ENCODE results near the gene MMD2.
A peak's percentile ranks its signal among the peaks of the same experiment; 100 is the strongest.

Gene MMD2

DNA sequence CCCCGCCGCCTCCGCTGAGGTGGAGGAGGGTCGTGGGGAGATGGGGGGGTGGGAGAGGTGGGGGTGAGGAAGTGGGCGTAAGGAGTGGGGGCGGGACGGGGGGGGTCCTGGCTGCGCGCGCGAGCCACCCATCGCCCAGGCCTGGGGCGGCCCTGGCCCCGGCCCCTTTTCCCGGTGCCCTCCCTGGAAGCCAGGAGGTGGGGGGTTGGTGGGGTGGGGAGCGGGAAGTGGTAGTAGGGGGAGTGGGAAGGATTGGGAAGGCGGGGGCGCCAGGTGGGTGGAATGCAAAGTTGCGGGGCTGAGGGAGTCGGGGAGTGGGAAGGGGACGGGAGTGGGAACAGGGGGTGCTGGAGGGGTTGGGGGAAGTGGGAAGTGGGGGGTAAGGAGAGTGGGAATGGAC is 319 bp upstream of the MMD2 start:
- H2AK5ac ChIP-seq (ENCODE audit: low read depth, low read length), result no peak overlapping the region
- no peak for DNase-seq (ENCODE audit: low spot score)
- H2AFZ ChIP-seq (ENCODE audit: low read length), result no peak overlapping the region
- H3K9ac ChIP-seq (ENCODE audit: low read depth, low read length, poor library complexity), result no peak overlapping the region
- H3K14ac ChIP-seq (ENCODE audit: low read length), result no peak overlapping the region
- H3K4me1 ChIP-seq (ENCODE audit: control insufficient read depth in 2 of 2, insufficient read depth in 1 of 2, low read depth in 1 of 2, low read length in 2 of 2), result peaks cover 0 to 2% of the 10 kb centered on the region in 2 donors
- H3K36me3 ChIP-seq (replicated peaks in 1 of 2; ENCODE audit: control insufficient read depth in 2 of 2, insufficient read depth in 2 of 2, low read length in 2 of 2), result no peaks in the 10 kb centered on the region
- no CpG with 5 or more reads among the region's 21 CpGs for WGBS, 2 donors (ENCODE audit: extremely low coverage in 2 of 2, insufficient read length in 2 of 2, insufficient replicate concordance in 1 of 2)
- no peaks in the 10 kb centered on the region for H3K79me1 ChIP-seq (ENCODE audit: low read depth, low read length)
- no peak overlapping the region for H2BK15ac ChIP-seq (ENCODE audit: low read length)
- no peak overlapping the region for H2BK12ac ChIP-seq (ENCODE audit: low read length)
- H2BK120ac ChIP-seq (ENCODE audit: low read depth, low read length), result no peak overlapping the region
- H2BK5ac ChIP-seq (ENCODE audit: low read length), result no peak overlapping the region
- no peak overlapping the region for H4K91ac ChIP-seq (ENCODE audit: low read depth, low read length, poor library complexity)
- H4K8ac ChIP-seq (ENCODE audit: low read depth, low read length), result no peak overlapping the region
- H3K18ac ChIP-seq (ENCODE audit: low read length), result no peak overlapping the region
- peak overlapping the region; percentile 45 for H3K4me2 ChIP-seq (ENCODE audit: insufficient read depth, low read length, poor library complexity, severe bottlenecking)
- no peak overlapping the region for H3K4ac ChIP-seq (ENCODE audit: low read length)
- H3K4me3 ChIP-seq (ENCODE audit: low read length in 2 of 2), result peak overlapping the region in 1 of 2 donors; percentile 12
- peaks cover 5 to 38% (median 17%) of the 10 kb centered on the region in 3 experiments for H3K27me3 ChIP-seq (ENCODE audit: control insufficient read depth in 3 of 3, insufficient read depth in 3 of 3, low read depth in 1 of 3, low read length in 3 of 3)
- no peak overlapping the region for H3K23ac ChIP-seq (ENCODE audit: low read depth, low read length, poor library complexity)
- peaks cover 0 to 2% of the 10 kb centered on the region in 2 donors for H3K9me3 ChIP-seq (replicated peaks in 1 of 2; ENCODE audit: control insufficient read depth in 2 of 2, insufficient read depth in 1 of 2, low read depth in 1 of 2, low read length in 2 of 2)
- no peak overlapping the region for H3K27ac ChIP-seq (replicated peaks; ENCODE audit: low read length)

DNA sequence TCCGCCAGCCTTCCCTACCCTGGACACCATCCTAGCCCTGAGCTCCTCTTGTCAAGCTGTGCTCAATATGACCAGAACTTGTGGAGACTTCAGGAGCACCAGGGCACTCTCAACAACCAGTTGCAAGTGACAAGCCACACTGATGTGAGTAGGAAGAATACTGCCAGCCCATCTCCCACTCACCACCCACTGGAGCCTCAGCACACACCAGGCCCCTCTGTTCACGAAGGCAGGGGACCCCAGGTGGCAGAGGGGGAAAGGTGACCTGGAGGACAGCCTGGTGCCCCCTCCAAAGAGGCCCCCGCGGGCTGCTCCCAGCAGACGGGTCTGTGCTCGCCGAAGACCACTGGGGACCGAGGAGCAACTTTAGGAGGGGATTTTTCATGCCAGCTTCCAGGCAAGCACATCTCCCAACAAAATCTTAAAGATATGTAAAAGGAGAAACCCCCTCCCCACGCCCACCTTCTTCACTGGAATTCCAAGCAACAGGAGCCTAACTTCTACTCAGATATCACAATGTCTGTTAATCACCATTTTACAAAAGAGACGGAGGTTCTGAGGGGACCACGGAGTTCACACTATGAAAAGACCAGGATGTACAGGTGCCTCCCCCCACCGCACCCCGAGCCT is 1.0 kb downstream of the MMD2 start:
- no peak overlapping the region for H3K9ac ChIP-seq (ENCODE audit: low read depth, low read length, poor library complexity)
- H3K4me3 ChIP-seq (ENCODE audit: low read length in 2 of 2), result peak overlapping the region in 1 of 2 donors; percentile 41
- H3K79me1 ChIP-seq (ENCODE audit: low read depth, low read length), result no peaks in the 10 kb centered on the region
- H3K4me1 ChIP-seq (ENCODE audit: control insufficient read depth in 2 of 2, insufficient read depth in 1 of 2, low read depth in 1 of 2, low read length in 2 of 2), result peaks cover 0 to 2% of the 10 kb centered on the region in 2 donors
- H3K23ac ChIP-seq (ENCODE audit: low read depth, low read length, poor library complexity), result no peak overlapping the region
- H3K4me2 ChIP-seq (ENCODE audit: insufficient read depth, low read length, poor library complexity, severe bottlenecking), result peak overlapping the region; percentile 100
- no peak overlapping the region for H4K91ac ChIP-seq (ENCODE audit: low read depth, low read length, poor library complexity)
- no CpG with 5 or more reads among the region's 13 CpGs for WGBS, 2 donors (ENCODE audit: extremely low coverage in 2 of 2, insufficient read length in 2 of 2, insufficient replicate concordance in 1 of 2)
- no peak overlapping the region for H3K4ac ChIP-seq (ENCODE audit: low read length)
- no peaks in the 10 kb centered on the region for H3K36me3 ChIP-seq (replicated peaks in 1 of 2; ENCODE audit: control insufficient read depth in 2 of 2, insufficient read depth in 2 of 2, low read length in 2 of 2)
- H3K14ac ChIP-seq (ENCODE audit: low read length), result no peak overlapping the region
- DNase-seq (ENCODE audit: low spot score), result no peak
- no peak overlapping the region for H2BK12ac ChIP-seq (ENCODE audit: low read length)
- no peak overlapping the region for H2AK5ac ChIP-seq (ENCODE audit: low read depth, low read length)
- H2BK120ac ChIP-seq (ENCODE audit: low read depth, low read length), result no peak overlapping the region
- peaks cover 0 to 2% of the 10 kb centered on the region in 2 donors for H3K9me3 ChIP-seq (replicated peaks in 1 of 2; ENCODE audit: control insufficient read depth in 2 of 2, insufficient read depth in 1 of 2, low read depth in 1 of 2, low read length in 2 of 2)
- H2BK5ac ChIP-seq (ENCODE audit: low read length), result no peak overlapping the region
- no peak overlapping the region for H3K18ac ChIP-seq (ENCODE audit: low read length)
- H3K27ac ChIP-seq (replicated peaks; ENCODE audit: low read length), result no peak overlapping the region
- H2AFZ ChIP-seq (ENCODE audit: low read length), result no peak overlapping the region
- no peak overlapping the region for H4K8ac ChIP-seq (ENCODE audit: low read depth, low read length)
- no peak overlapping the region for H2BK15ac ChIP-seq (ENCODE audit: low read length)
- H3K27me3 ChIP-seq (ENCODE audit: control insufficient read depth in 3 of 3, insufficient read depth in 3 of 3, low read depth in 1 of 3, low read length in 3 of 3), result peaks cover 5 to 30% (median 17%) of the 10 kb centered on the region in 3 experiments

DNA sequence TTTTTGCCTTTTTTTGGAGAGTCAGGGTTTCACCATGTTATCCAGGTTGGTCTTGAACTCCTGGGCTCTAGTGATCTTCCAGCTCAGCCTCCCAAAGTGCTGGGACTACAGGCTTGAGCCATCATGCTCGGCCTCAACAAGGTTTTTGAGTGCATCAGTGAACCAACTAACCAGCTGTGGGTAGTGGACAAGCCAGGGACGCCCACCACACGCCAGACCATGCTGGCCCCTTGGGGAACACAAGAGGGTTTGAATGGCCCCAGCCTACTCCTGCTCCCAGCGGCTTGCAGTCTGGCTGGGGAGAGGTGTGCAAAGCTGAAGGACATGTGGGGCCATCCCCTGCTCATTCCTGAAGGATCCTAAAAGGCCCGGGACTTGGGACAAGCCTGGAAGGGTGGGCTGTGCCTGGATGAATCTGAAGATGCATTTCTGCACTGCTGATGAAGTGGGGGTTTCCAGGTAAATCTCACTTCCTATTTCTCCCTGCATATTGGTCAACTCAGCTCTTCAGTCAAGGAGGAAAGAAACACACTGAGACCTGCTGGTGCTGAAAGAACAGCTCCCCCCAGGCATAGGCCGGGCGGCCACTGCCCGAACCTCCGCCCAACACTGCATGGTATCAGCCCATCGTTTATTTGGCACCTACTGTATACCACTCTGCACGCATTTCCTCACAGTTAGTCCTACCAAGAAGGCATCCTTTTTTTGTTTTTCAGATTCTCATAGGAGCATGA is 6.9 kb downstream of the MMD2 start:
- Histone ChIP-seq H3K27me3 (ENCODE audit: control insufficient read depth in 3 of 3, insufficient read depth in 3 of 3, low read depth in 1 of 3, low read length in 3 of 3) (peaks cover 0 to 6% (median 2%) of the 10 kb centered on the region in 3 experiments), H3K18ac (ENCODE audit: low read length) (no peak overlapping the region), H2AFZ (ENCODE audit: low read length) (no peak overlapping the region)

DNA sequence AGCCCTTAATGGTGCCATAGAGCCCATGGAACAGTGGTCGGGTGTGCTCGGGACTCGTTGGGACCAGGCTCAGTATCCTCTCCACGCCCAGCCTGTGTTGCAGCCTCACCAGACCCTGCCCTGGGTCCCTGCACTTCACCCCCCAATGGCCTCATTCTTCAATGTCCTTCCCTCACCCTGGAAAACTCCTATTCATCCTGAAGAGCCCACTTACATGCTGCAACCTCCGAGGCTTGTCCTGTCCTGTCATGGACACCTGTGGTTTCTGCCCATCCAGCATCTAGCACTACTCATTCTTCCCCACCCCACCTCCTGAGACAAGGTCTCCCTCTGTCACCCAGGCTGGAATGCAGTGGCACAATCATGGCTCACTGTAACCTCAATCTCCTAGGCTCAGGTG is 7.7 kb downstream of the MMD2 start:
- Histone ChIP-seq H2BK12ac (ENCODE audit: low read length) (no peak overlapping the region), H3K79me1 (ENCODE audit: low read depth, low read length) (no peaks in the 10 kb centered on the region), H4K91ac (ENCODE audit: low read depth, low read length, poor library complexity) (no peak overlapping the region), H2AFZ (ENCODE audit: low read length) (no peak overlapping the region), H3K4ac (ENCODE audit: low read length) (no peak overlapping the region), H3K14ac (ENCODE audit: low read length) (no peak overlapping the region), H2BK15ac (ENCODE audit: low read length) (no peak overlapping the region), H4K8ac (ENCODE audit: low read depth, low read length) (no peak overlapping the region), H3K4me3 (ENCODE audit: low read length in 2 of 2) (no peak overlapping the region), H3K36me3 (replicated peaks in 1 of 2; ENCODE audit: control insufficient read depth in 2 of 2, insufficient read depth in 2 of 2, low read length in 2 of 2) (no peaks in the 10 kb centered on the region), H3K23ac (ENCODE audit: low read depth, low read length, poor library complexity) (no peak overlapping the region), H3K27me3 (ENCODE audit: control insufficient read depth in 3 of 3, insufficient read depth in 3 of 3, low read depth in 1 of 3, low read length in 3 of 3) (peaks cover 0 to 2% (median 0%) of the 10 kb centered on the region in 3 experiments), H3K9ac (ENCODE audit: low read depth, low read length, poor library complexity) (no peak overlapping the region), H2AK5ac (ENCODE audit: low read depth, low read length) (no peak overlapping the region), H3K27ac (replicated peaks; ENCODE audit: low read length) (no peak overlapping the region), H3K4me1 (ENCODE audit: control insufficient read depth in 2 of 2, insufficient read depth in 1 of 2, low read depth in 1 of 2, low read length in 2 of 2) (no peaks in the 10 kb centered on the region), H3K18ac (ENCODE audit: low read length) (no peak overlapping the region), H2BK5ac (ENCODE audit: low read length) (no peak overlapping the region), H2BK120ac (ENCODE audit: low read depth, low read length) (no peak overlapping the region), H3K9me3 (replicated peaks in 1 of 2; ENCODE audit: control insufficient read depth in 2 of 2, insufficient read depth in 1 of 2, low read depth in 1 of 2, low read length in 2 of 2) (no peaks in the 10 kb centered on the region), H3K4me2 (ENCODE audit: insufficient read depth, low read length, poor library complexity, severe bottlenecking) (no peak overlapping the region)
- DNase-seq (ENCODE audit: low spot score), result no peak
- WGBS, 2 donors (ENCODE audit: extremely low coverage in 2 of 2, insufficient read length in 2 of 2, insufficient replicate concordance in 1 of 2), result no CpG with 5 or more reads among the region's 5 CpGs

More for the DNA sequence above, 6.9 kb downstream of the MMD2 start:
- Histone ChIP-seq H3K9me3 (replicated peaks in 1 of 2; ENCODE audit: control insufficient read depth in 2 of 2, insufficient read depth in 1 of 2, low read depth in 1 of 2, low read length in 2 of 2) (no peaks in the 10 kb centered on the region), H3K9ac (ENCODE audit: low read depth, low read length, poor library complexity) (no peak overlapping the region), H3K36me3 (replicated peaks in 1 of 2; ENCODE audit: control insufficient read depth in 2 of 2, insufficient read depth in 2 of 2, low read length in 2 of 2) (no peaks in the 10 kb centered on the region), H3K23ac (ENCODE audit: low read depth, low read length, poor library complexity) (no peak overlapping the region), H4K8ac (ENCODE audit: low read depth, low read length) (no peak overlapping the region), H3K4me1 (ENCODE audit: control insufficient read depth in 2 of 2, insufficient read depth in 1 of 2, low read depth in 1 of 2, low read length in 2 of 2) (no peaks in the 10 kb centered on the region), H2AK5ac (ENCODE audit: low read depth, low read length) (no peak overlapping the region), H3K79me1 (ENCODE audit: low read depth, low read length) (no peaks in the 10 kb centered on the region), H3K14ac (ENCODE audit: low read length) (no peak overlapping the region), H4K91ac (ENCODE audit: low read depth, low read length, poor library complexity) (no peak overlapping the region), H2BK12ac (ENCODE audit: low read length) (no peak overlapping the region), H2BK120ac (ENCODE audit: low read depth, low read length) (no peak overlapping the region), H3K27ac (replicated peaks; ENCODE audit: low read length) (no peak overlapping the region), H3K4me3 (ENCODE audit: low read length in 2 of 2) (no peak overlapping the region), H2BK5ac (ENCODE audit: low read length) (no peak overlapping the region), H3K4ac (ENCODE audit: low read length) (no peak overlapping the region), H2BK15ac (ENCODE audit: low read length) (no peak overlapping the region), H3K4me2 (ENCODE audit: insufficient read depth, low read length, poor library complexity, severe bottlenecking) (no peak overlapping the region)
- DNase-seq (ENCODE audit: low spot score), result no peak
- no CpG with 5 or more reads among the region's 11 CpGs for WGBS, 2 donors (ENCODE audit: extremely low coverage in 2 of 2, insufficient read length in 2 of 2, insufficient replicate concordance in 1 of 2)
